HepG2 (cell line): Measurements from ENCODE around the gene CPEB4. TPM values are rescaled to one million over a fixed set of nuclear protein-coding genes. Genes with fewer than 3 reads are reported as not detected.

Source experiments
- BCLAF1 ChIP-seq: fragments of 450-650 bp; IDR thresholded peaks from 2 replicates; pipeline ENCODE4 v1.6.1; 2017; ENCODE audit warnings: mild to moderate bottlenecking
- CBX5 ChIP-seq: sonication (generic); formaldehyde crosslinking; IDR thresholded peaks from 2 replicates; pipeline ENCODE4 v1.4.0; 2020; ENCODE audit warnings: missing genetic modification reagents, borderline replicate concordance
- CC2D1A ChIP-seq: sonication (generic); formaldehyde crosslinking; IDR thresholded peaks from 2 replicates; pipeline ENCODE4 v1.8.1; 2023; ENCODE audit warnings: mild to moderate bottlenecking, missing genetic modification reagents
- CEBPG ChIP-seq: IDR thresholded peaks from 2 replicates; pipeline ENCODE4 v1.6.1; 2016
- CREBL2 ChIP-seq: sonication (generic); formaldehyde crosslinking; IDR thresholded peaks from 2 replicates; pipeline ENCODE4 v1.8.1; 2023; ENCODE audit warnings: missing genetic modification reagents, mild to moderate bottlenecking, borderline replicate concordance
- DNMT3B ChIP-seq: conservative IDR thresholded peaks from 2 replicates; pipeline ENCODE4 v1.6.1; 2016; ENCODE audit warnings: missing biosample characterization, control low read depth
- ETV6 ChIP-seq: sonication (generic); formaldehyde crosslinking; conservative IDR thresholded peaks from 2 replicates; pipeline ENCODE4 v1.4.0; 2020; ENCODE audit warnings: missing genetic modification reagents
- FOXA3 ChIP-seq: IDR thresholded peaks from 2 replicates; pipeline ENCODE4 v1.6.1; 2016; ENCODE audit warnings: missing genetic modification reagents, missing compliant biosample characterization
- GATAD2A ChIP-seq: IDR thresholded peaks from 2 replicates; pipeline ENCODE4 v1.6.1; 2016
- HBP1 ChIP-seq: IDR thresholded peaks from 2 replicates; pipeline ENCODE4 v1.6.1; 2016; ENCODE audit warnings: low read depth, control low read depth
- HNRNPH1 ChIP-seq: fragments of 200-400 bp; formaldehyde crosslinking; optimal IDR thresholded peaks from 2 replicates; pipeline ENCODE3; 2017; ENCODE audit warnings: mild to moderate bottlenecking, low read depth, low read length
- HNRNPUL1 ChIP-seq: fragments of 200-400 bp; formaldehyde crosslinking; IDR thresholded peaks from 2 replicates; pipeline ENCODE4 v1.6.1; 2017; ENCODE audit warnings: low read depth, mild to moderate bottlenecking, low read length, moderate library complexity
- HOXD1 ChIP-seq: sonication (generic); formaldehyde crosslinking; IDR thresholded peaks from 2 replicates; pipeline ENCODE4 v1.5.0; 2020; ENCODE audit warnings: missing genetic modification reagents
- RARA ChIP-seq: IDR thresholded peaks from 2 replicates; pipeline ENCODE4 v1.6.1; 2016; ENCODE audit warnings: missing genetic modification reagents, missing compliant biosample characterization
- SALL1 ChIP-seq: sonication (generic); formaldehyde crosslinking; IDR thresholded peaks from 2 replicates; pipeline ENCODE4 v1.8.0; 2022; ENCODE audit warnings: mild to moderate bottlenecking, missing genetic modification reagents
- SNRNP70 ChIP-seq: fragments of 200-400 bp; formaldehyde crosslinking; IDR thresholded peaks from 2 replicates; pipeline ENCODE4 v1.6.1; 2017; ENCODE audit warnings: mild to moderate bottlenecking, low read depth, low read length, moderate library complexity
- SP1 ChIP-seq, 2 experiments: fragments of 450-650 bp in 1 of 2; sonication (generic) in 1 of 2; formaldehyde crosslinking in 1 of 2; IDR thresholded peaks; 2 replicates each; pipeline versions ENCODE4 v1.4.0 to v1.6.1; 2016 to 2020; ENCODE audit warnings: missing genetic modification reagents in 1 of 2
- SP2 ChIP-seq: sonication (generic); formaldehyde crosslinking; IDR thresholded peaks from 2 replicates; pipeline ENCODE4 v1.5.1; 2020; ENCODE audit warnings: mild to moderate bottlenecking, missing genetic modification reagents
- TEAD3 ChIP-seq: optimal IDR thresholded peaks from 2 replicates; pipeline ENCODE3; 2016; ENCODE audit warnings: borderline replicate concordance
- ZBTB34 ChIP-seq: sonication (generic); formaldehyde crosslinking; IDR thresholded peaks from 2 replicates; pipeline ENCODE4 v1.8.0; 2022; ENCODE audit warnings: mild to moderate bottlenecking, missing genetic modification reagents
- ZNF101 ChIP-seq: sonication (generic); formaldehyde crosslinking; IDR thresholded peaks from 2 replicates; pipeline ENCODE4 v1.4.0; 2020; ENCODE audit warnings: mild to moderate bottlenecking, low read depth, missing genetic modification reagents, borderline replicate concordance
- ZNF501 ChIP-seq: sonication (generic); formaldehyde crosslinking; IDR thresholded peaks from 2 replicates; pipeline ENCODE4 v1.5.1; 2020; ENCODE audit warnings: mild to moderate bottlenecking, moderate library complexity, missing genetic modification reagents
- ZNF580 ChIP-seq: IDR thresholded peaks from 2 replicates; pipeline ENCODE4 v1.6.1; 2016; ENCODE audit warnings: low read depth, borderline replicate concordance
- ZNF740 ChIP-seq: sonication (generic); formaldehyde crosslinking; IDR thresholded peaks from 2 replicates; pipeline ENCODE4 v1.4.0; 2020; ENCODE audit warnings: missing genetic modification reagents
- ZNF839 ChIP-seq: sonication (generic); formaldehyde crosslinking; IDR thresholded peaks from 2 replicates; pipeline ENCODE4 v1.4.0; 2020; ENCODE audit warnings: missing genetic modification reagents, mild to moderate bottlenecking, borderline replicate concordance
- ZNF841 ChIP-seq: sonication (generic); formaldehyde crosslinking; IDR thresholded peaks from 2 replicates; pipeline ENCODE4 v1.8.1; 2023; ENCODE audit warnings: missing genetic modification reagents, borderline replicate concordance
- polyA plus RNA-seq, 8 experiments: library from polyadenylated mRNA; depleted of rRNA in 3 of 8; stranded (reverse) in 7 of 8; unstranded in 1 of 8; fragments of >200 nt; fragmentation: Illumina TruSeq in 4 of 8; extraction: Trizol in 4 of 8; gene quantifications; 2 replicates each; pipeline versions ENCODE4 v1.2.1 to v1.2.3, GENCODE V29; 2011 to 2016; ENCODE audit warnings: low read depth in 4 of 8, missing spikeins in 1 of 8, mixed read lengths in 1 of 8; ENCODE audit not compliant: insufficient read depth in 1 of 8
- total RNA-seq, 5 experiments: library from RNA; depleted of rRNA; stranded (reverse); fragments of >200 nt; fragmentation: Illumina TruSeq; extraction: Trizol; gene quantifications; 2 replicates each; pipeline ENCODE4 v1.2.3, GENCODE V29; 2016; ENCODE audit warnings: low read depth in 1 of 5

The CPEB4 gene
- total and polyA plus RNA-seq, 2 of the 13 experiments (the other 11 are each of a cell fraction or from before 2014, with no cell fraction given), result 7.7 to 26.7 TPM

- TF ChIP-seq FOXA3 (CRISPR knock-in tag), result peak; percentile 97
- peak; percentile 97 for TF ChIP-seq GATAD2A (CRISPR knock-in tag)
- TF ChIP-seq BCLAF1, result no peak
- TF ChIP-seq CC2D1A, result no peak
- TF ChIP-seq HNRNPUL1, result no peak
- TF ChIP-seq HNRNPH1, result no peak
- peak; percentile 52; the same call in 1 of the 2 replicates for TF ChIP-seq ZNF580 (CRISPR knock-in tag)
- no peak for TF ChIP-seq SP1 (IDR thresholded peaks at IDR 0.05)
- no peak for TF ChIP-seq SP1 (CRISPR knock-in tag; IDR thresholded peaks at IDR 0.05)
- TF ChIP-seq TEAD3 (CRISPR knock-in tag), result peak; percentile 92
- TF ChIP-seq HBP1 (CRISPR knock-in tag), result 0 out of 2 replicates have a peak, but pooled peaks have one; percentile 25
- no peak for TF ChIP-seq SNRNP70
- TF ChIP-seq CEBPG, result peak; percentile 40
- no peak for TF ChIP-seq ZNF740 (CRISPR knock-in tag)
- TF ChIP-seq DNMT3B, result no peak
- TF ChIP-seq ZNF501 (CRISPR knock-in tag), result peak; percentile 70
- TF ChIP-seq RARA (CRISPR knock-in tag), result peak; percentile 98
- TF ChIP-seq CBX5 (CRISPR knock-in tag), result peak; percentile 36; the same call in 1 of the 2 replicates
- TF ChIP-seq ZBTB34, result peak; percentile 58; the same call in 1 of the 2 replicates
- no peak for TF ChIP-seq ZNF839 (CRISPR knock-in tag)
- TF ChIP-seq SP2 (CRISPR knock-in tag), result no peak
- TF ChIP-seq CREBL2 (CRISPR knock-in tag), result no peak
- TF ChIP-seq SALL1 (CRISPR knock-in tag), result peak; percentile 94
- no peak for TF ChIP-seq ZNF101 (CRISPR knock-in tag)
- TF ChIP-seq ETV6 (CRISPR knock-in tag), result no peak
- TF ChIP-seq HOXD1, result no peak
- no peak for TF ChIP-seq ZNF841
Measured at GRCh38 chr5:173941758-173942401, 53.7 kb downstream of the CPEB4 start (continued).
